LNCAP (cell line): ENCODE results near the gene SNX24.

Experiments
- CTCF ChIP-seq: fragments of 450-650 bp; IDR thresholded peaks from 2 replicates; pipeline ENCODE4 v1.5.1; 2017; ENCODE audit warnings: mild to moderate bottlenecking

SNX24 gene

GRCh38 chr5:122924719-122925395, 79.4 kb downstream of the SNX24 start:
- TF ChIP-seq CTCF: no peak

GRCh38 chr5:122929001-122929400, 83.6 kb downstream of the SNX24 start:
- TF ChIP-seq CTCF: no peak

GRCh38 chr5:122929980-122930379, 84.6 kb downstream of the SNX24 start:
- TF ChIP-seq CTCF: no peak

GRCh38 chr5:122933956-122934355, 88.5 kb downstream of the SNX24 start:
- TF ChIP-seq CTCF: no peak

GRCh38 chr5:122936088-122936487, 90.7 kb downstream of the SNX24 start:
- no peak for TF ChIP-seq CTCF

GRCh38 chr5:122937914-122938313, 92.5 kb downstream of the SNX24 start:
- no peak for TF ChIP-seq CTCF

GRCh38 chr5:122940890-122941289, 95.5 kb downstream of the SNX24 start:
- no peak for TF ChIP-seq CTCF

GRCh38 chr5:122941737-122942136, 96.3 kb downstream of the SNX24 start:
- TF ChIP-seq CTCF: no peak
